ENCODE data around the gene ACACB.

DNA sequence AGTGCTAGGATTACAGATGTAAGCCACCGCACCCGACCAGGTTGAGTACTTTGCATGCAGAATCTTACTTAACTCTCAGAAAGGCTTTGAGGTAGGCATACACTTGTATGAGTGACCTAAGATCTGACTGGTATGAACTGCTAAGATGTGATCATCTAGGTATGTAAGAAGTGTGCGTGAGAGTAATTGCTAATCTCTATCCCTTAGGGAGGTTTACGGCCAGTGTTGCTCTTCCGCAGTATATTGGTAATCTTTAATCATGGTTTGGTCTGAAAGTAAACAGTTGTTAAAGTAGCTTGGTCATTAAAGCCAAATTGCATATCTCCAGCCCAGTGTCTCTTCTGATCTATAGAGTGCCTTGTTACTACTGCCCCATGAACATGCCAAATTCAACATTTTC is 11.2 kb upstream of the ACACB start:
- TF ChIP-seq, protein P1, sequence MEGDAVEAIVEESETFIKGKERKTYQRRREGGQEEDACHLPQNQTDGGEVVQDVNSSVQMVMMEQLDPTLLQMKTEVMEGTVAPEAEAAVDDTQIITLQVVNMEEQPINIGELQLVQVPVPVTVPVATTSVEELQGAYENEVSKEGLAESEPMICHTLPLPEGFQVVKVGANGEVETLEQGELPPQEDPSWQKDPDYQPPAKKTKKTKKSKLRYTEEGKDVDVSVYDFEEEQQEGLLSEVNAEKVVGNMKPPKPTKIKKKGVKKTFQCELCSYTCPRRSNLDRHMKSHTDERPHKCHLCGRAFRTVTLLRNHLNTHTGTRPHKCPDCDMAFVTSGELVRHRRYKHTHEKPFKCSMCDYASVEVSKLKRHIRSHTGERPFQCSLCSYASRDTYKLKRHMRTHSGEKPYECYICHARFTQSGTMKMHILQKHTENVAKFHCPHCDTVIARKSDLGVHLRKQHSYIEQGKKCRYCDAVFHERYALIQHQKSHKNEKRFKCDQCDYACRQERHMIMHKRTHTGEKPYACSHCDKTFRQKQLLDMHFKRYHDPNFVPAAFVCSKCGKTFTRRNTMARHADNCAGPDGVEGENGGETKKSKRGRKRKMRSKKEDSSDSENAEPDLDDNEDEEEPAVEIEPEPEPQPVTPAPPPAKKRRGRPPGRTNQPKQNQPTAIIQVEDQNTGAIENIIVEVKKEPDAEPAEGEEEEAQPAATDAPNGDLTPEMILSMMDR (IDR thresholded peaks at IDR 0.05): no peak
- TF ChIP-seq POLR2A (IDR thresholded peaks at IDR 0.05): no peak

All from Peyer's patch (tissue), 4 donors.